Hepatocyte (in vitro differentiated cells): Measurements from ENCODE around the gene GPSM3.

Experiments used
- EZH2 ChIP-seq: fragments of 200-600 bp; sonication (generic); IDR thresholded peaks from 2 replicates; pipeline ENCODE4 v1.6.1; 2016; ENCODE audit warnings: antibody characterized with exemption, mild to moderate bottlenecking, borderline replicate concordance
- TF ChIP-seq, protein P1 (sequence below): fragments of 200-600 bp; sonication (generic); IDR thresholded peaks from 2 replicates; pipeline ENCODE4 v1.5.1; 2016; ENCODE audit warnings: antibody characterized with exemption, mild to moderate bottlenecking; ENCODE audit not compliant: poor library complexity

DNA sequence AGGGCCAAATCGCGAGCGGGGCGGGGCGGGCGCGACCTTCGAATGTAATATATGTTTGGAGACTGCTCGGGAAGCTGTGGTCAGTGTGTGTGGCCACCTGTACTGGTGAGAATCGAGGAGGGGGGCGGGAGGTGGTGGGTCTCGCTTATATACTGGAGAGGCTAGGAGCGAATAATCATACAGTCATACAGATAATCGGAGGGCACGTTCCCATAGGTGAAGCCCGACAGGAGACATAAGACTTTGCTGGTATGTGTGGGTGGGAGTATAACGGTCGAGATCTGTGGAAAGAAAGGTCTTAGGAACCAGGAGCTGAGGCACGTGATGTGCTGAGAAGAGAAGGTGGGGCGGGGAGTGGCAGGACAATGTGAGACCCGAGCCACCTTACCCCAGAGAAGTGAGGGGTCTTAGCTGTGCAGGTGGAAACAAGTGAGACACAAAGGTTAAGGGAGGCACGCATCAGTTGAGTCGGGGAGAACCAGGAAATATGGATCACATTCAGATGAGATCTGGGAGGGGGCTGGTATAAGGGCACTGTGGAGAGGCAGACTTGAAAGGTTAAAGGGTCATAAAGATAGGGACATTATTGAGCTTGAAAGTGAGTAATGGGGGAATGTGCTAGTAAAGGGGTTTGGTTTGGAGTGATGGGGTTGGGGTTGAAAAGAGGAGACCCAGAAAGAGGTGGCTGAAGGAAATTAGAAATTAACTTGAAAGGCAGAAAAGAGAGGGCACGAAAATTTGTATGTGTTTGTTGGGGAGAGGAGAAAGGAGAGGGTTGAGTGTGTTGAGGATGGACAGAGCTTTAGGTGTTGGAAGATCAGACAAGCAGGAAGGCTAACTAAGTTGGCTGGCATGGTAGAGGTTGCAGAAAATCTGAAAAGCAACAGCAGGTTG is 13.6 kb downstream of the GPSM3 start:
- TF ChIP-seq, protein P1, sequence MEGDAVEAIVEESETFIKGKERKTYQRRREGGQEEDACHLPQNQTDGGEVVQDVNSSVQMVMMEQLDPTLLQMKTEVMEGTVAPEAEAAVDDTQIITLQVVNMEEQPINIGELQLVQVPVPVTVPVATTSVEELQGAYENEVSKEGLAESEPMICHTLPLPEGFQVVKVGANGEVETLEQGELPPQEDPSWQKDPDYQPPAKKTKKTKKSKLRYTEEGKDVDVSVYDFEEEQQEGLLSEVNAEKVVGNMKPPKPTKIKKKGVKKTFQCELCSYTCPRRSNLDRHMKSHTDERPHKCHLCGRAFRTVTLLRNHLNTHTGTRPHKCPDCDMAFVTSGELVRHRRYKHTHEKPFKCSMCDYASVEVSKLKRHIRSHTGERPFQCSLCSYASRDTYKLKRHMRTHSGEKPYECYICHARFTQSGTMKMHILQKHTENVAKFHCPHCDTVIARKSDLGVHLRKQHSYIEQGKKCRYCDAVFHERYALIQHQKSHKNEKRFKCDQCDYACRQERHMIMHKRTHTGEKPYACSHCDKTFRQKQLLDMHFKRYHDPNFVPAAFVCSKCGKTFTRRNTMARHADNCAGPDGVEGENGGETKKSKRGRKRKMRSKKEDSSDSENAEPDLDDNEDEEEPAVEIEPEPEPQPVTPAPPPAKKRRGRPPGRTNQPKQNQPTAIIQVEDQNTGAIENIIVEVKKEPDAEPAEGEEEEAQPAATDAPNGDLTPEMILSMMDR, result no peak
- TF ChIP-seq EZH2, result no peak
